GM19463 (cell line): ENCODE data around the gene BTLA.
A peak's percentile ranks its signal among the peaks of the same experiment; 100 is the strongest.
"Not testable (repeated sequence)": the region's sequence is repeated elsewhere in the genome, so short reads cannot be mapped to it uniquely, and the experiment has no call there.

Experiments
- ATAC-seq: cut with Tn5 transposase; IDR thresholded peaks from one replicate; pipeline ENCODE4 v1.9.1; 2021; ENCODE audit warnings: mild to moderate bottlenecking, moderate library complexity; ENCODE audit not compliant: unreplicated experiment

BTLA gene

DNA sequence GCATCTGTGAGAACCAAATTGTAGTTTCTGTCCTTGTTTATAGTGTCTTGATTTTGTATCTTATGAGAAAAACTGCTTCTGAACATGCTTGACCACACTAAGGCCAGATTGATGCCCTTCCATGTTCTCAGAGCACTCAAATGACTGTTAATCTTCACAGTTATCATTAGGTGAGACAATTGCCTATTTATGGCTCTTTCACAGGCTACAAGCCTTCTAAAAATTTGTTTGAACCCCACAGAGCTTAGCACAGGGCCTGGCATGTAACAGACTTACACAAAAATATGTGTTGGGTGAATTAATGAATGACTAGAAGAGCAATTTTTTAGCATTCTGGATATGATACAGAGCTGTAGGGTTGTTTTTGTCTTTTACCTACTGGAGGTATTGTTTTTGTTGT, 43.1 kb downstream of the BTLA start:
- ATAC-seq: no peak

DNA sequence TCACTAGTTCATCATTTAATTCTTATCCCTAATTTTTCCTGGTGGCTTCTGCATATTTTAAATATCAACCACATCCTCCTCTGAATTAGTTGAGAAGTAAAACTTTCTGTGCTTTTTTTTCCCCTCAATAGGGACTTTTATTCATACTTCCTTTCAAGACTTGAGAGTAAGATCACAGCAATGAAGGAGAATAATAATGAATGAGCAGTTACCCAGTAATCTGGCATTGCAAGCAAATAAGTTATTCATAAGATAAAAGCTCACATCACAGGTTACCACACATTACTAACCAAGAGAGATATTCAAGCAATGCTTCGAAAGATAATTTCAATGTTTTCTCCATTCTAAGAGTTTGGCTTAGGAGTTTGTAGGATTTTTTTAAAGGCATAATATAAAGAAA, 50.3 kb downstream of the BTLA start:
- no peak for ATAC-seq

DNA sequence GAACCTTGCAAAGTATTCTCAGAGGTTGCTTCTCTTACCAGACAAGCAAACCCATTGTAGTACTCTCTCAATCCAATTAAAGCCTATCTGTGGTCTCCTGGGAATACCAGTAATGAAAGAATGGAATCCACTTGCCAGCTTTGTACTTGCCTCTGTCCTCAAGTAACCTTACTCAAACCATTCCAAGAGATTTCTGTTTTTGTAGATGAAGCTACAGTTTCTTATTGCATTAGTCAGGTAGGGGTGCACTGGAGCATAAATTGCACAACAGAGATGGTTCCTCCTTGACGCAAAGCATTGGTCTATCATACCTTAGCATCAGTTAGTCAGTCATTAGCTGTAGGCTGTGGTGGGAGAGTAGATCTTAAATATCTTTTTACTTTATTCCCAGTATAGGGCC, 52.9 kb downstream of the BTLA start:
- ATAC-seq: no peak

DNA sequence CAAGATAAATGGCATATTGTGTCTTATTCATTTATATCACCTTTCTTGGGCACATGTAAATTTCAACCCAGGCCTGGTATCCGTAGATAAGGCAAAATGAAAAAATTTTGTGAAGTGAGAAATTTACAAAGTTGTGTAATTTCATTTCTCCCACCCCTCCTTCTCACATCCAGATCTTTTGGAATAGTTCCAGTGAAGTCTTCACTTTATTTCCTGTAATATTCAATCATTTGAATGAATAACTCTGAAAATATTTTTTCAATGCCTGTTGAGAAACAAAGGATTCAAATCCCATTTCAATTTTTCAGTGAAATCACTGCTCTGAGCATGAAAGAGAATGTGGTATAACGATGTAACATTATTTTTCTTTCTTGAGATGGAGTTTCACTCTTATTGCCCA, 53.4 kb downstream of the BTLA start:
- no peak for ATAC-seq

DNA sequence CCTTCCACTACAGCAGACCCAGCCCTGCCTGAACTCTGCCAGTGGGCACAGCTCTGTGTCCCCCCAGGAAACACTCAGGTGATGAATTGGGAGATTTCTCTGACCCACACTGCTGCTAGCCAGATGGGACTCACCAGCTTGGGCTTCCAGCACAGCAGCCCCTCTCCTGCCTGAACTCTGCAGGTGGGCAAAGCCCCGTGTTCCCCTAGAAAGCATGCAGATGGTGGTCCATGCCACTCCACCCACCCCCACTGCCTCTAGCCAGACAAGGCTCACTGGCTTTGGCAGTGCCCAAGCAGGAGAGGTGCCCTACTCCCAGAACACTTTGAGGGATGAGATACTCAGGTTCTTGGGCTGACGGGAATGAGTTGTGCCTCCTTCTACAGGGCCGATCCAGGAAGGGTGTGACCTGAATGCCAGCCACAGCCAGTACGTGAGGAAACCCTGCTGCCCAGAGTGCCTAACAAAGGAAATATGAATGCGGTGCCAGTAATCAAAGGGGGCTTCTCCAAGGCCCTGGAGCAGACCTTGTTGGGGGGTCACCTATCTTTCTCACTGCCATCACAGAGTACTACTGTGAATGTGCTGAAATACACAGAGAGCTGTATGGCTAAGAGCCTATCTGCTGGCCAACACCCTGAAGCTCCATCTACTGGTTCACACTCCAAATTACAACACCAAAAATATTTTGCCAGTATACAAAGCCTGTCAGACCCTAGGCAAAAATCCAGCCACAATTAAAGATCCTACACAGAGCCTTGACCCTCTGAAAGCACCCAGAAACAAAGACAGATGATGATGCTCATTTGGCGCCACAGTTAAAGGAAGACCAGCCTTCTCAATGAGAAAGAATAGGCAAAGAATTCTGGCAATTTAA, 61.9 kb downstream of the BTLA start:
- no peak for ATAC-seq

DNA sequence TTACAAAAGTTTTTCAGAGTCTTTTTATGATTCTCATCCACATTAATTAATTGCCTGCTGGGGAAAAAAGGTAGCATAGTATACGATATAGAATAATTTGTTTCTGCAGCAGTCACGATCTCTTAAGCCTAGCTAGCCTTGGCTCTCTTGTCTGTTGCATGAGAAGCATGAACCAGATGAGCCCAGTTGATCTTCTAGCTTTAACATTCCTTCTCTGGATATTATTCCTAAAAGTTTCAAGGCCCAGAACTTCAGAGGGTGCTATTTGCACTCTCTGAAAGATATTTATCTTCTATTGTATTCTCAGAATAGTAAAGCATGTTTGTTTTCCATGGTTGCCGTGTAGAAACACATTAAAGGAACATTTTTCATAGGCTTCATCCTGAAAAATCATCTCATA, 69.3 kb downstream of the BTLA start:
- no peak for ATAC-seq

DNA sequence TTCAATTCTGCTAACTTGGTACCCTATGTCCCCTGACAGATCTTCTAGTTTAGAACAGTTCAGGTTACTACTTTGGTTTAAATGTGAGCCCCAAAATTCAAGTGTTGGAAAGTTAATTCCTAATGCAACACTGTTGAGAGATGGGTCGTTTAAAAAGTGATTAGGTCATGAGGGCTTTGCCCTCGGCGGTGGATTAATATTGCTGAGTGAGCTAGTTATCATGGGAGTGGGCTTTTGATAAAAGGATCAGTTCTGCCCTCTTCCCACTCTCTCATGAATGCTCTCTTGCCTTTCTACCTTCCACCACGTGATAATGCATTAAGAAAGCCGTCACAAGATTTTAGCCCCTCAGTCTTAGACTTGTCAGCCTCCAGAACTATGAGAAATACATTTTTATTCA, 72.1 kb downstream of the BTLA start:
- no peak for ATAC-seq

DNA sequence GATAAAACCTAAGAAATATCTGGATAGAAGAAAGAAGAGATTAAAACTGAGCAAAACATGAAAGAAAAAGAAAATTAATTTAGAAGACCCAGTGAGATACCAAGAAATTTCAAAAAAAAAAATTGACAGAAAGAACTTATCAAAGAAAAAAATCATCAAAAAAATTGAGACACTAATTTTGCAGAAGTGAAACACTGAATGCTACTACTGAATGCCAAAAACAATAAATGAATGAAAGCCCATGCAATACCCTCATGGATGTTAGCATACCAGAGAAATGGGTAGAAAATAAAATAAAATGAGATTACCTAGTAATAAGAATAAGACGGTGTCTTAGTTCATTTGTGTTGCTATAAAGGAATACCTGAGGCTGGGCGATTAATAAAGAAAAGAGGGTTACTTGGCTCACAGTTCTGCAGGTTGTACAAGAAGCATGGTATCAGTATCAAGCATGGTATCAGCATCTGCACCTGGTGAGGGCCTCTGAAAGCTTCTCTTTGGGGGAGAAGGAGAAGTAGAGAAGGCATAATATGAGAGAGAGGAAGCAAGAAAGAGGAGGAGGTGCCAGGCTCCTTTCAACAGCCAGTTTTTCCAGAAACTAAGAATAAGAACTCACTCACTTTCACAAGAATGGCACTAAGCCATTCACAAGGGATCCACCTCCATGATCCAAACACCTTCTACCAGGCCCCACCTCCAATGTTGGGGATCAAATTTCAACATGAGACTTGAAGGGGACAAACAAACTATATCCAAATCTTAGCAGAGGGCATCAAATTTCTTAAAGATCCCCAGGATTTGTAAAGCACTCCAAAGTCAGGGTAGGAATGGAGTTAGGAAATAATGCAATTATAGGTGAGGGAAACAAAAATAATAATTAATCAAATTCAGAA, 73.2 kb downstream of the BTLA start:
- ATAC-seq: peak; percentile 72

DNA sequence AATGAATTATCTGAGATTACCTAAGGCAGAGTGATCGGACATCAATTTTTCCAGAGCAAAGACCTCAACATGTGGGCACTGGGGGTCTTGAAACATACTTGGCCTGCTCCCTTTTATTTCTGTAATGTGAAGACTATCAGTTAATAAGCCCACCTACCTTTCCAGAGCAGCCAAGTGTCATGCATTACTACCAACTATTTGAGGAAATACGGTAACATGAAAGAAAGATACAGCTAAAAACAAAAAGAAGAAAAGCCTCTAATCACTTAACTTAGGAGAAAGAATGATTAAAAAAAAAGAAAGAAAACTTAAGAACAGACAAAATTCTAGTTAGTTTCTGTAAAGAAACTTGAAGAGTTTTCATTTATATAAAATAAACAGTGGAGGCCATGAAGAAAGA, 73.9 kb downstream of the BTLA start:
- ATAC-seq: no peak

DNA sequence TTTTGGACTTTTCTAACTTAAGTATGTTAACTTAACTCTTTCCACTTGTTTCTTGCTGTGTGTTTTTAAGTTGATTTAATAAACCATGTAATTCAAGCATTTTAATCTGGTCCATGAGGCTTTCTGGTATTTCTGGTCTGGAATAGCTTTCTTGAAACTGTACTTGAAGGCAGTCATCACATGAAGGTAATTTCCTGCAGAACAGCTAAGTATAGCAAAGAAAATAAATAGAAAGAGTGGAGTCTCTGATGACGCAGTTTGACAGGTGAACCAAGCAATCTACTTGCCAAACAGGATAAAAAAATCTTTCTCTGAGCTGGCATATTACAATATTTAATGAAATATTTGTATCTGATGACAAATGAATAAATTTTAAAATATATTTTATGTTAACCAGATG, 74.9 kb downstream of the BTLA start:
- ATAC-seq: no peak

DNA sequence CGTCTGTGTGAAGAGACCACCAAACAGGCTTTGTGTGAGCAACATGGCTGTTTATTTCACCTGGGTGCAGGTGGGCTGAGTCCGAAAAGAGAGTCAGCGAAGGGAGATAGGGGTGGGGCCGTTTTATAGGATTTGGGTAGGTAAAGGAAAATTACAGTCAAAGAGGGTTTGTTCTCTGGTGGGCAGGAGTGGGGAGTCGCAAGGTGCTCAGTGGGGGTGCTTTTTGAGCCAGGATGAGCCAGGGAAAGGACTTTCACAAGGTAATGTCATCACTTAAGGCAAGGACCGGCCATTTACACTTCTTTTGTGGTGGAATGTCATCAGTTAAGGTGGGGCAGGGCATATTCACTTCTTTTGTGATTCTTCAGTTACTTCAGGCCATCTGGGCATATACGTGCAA, 76.4 kb downstream of the BTLA start:
- not testable (repeated sequence) for ATAC-seq

DNA sequence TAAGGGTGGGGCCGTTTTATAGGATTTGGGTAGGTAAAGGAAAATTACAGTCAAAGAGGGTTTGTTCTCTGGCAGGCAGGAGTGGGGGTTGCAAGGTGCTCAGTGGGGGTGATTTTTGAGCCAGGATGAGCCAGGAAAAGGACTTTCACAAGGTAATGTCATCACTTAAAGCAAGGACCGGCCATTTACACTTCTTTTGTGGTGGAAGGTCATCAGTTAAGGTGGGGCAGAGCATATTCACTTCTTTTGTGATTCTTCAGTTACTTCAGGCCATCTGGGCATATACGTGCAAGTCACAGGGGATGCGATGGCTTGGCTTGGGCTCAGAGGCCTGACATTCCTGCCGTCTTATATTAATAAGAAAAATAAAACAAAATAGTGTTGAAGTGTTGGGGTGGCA, 80.7 kb downstream of the BTLA start:
- not testable (repeated sequence) for ATAC-seq

DNA sequence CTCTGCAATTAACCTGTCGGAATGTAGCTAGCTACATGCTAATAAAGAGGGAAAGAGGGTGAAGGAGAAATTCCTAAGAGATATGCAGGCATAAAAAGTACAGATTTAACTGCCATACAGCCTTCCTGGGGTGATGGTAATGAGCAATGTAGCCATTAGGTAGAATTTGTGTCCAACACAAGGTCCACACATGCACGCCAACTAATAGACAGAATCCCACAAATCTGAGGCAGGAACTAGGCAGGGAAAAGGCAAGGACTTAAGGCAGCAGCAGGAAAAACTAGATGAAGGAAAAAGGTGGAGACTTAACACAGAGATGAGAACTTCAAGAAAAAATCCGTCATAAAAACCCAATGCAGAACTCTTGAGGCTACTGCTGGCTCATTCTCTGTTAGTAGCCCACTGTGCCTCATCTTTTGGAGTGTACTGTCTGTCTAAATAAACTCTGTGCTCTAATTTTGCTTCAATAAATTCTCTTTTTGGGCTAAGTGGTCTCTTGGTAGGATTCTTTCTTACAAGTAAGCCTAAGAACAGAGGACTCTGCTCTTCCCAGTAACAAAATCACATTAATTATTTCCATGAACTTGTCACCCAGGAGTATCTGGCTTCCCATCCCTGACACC, 81.5 kb downstream of the BTLA start:
- ATAC-seq: no peak

DNA sequence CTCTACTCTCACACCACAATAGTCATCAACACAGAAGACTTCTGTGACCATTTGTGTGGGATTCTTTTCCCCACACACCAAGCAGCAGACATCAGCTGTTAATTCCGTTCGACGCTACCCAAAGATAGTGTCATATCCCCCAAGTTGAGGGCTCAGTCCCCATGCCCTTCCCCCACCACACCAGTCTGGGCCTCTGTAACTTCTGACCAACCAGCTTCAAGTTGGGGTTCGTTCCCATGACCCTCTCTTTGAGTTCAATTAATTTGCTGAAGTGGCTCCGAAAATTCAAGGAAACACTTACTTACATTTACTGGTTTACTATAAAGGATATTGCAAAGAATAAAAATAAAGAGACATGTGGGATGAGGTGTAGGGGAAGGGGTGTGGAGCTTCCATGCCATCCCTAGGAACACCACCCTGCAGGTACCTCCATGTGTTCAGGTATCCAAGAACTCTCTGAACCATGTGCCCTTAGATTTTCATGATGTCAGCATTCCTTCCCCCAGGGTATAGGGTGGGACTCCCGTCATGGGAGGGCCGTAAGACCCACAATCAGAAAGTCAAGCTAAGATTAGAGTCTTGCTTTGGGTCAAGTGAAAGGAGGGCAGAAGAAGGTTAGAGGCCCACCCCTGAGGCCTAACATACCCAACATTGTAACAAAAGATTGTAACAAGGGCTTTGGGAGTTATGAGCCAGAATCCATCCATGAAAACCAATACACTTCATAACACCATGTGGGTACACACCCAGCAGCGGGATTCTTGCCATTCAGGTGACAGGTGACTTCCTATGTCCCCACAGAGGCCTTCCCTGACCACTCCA, 82.7 kb downstream of the BTLA start:
- ATAC-seq: no peak

DNA sequence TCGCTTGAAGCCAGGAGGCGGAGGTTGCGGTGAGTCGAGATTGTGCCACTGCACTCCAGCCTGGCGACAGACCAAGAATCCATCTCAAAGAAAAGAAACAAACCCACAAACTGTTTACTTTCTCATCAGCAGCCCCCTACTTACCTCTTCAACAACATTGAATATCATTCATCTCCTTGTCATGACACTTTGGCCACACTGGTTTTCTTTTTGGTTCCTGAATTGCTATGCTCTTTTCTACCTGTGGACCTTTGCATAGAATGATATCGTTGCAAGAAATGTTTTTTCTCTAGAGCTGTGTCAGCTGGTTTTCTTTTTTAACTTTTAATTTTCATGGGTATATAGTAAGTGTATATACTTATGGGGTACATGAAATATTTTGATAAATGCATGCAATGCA, 83.9 kb downstream of the BTLA start:
- no peak for ATAC-seq
